ENCODE results near the gene SLC32A1. TPM values are rescaled to one million over a fixed set of nuclear protein-coding genes. Genes with fewer than 3 reads are reported as not detected.

The SLC32A1 gene
- total and polyA plus RNA-seq, 2 of the 13 experiments (the other 11 are each of a cell fraction or from before 2014, with no cell fraction given) = not detected

GRCh38 chr20:38748097-38748860 lies 24.0 kb downstream of the SLC32A1 start, which contains the start of gene ACTR5 (continued):
- TF ChIP-seq STAT6 (CRISPR knock-in tag; IDR thresholded peaks at IDR 0.05; ENCODE audit: borderline replicate concordance) (no peak; the same call in 1 of the 2 replicates), ZNF607 (CRISPR knock-in tag; IDR thresholded peaks at IDR 0.05; ENCODE audit: borderline replicate concordance) (peak; percentile 98), ZNF280D (CRISPR knock-in tag; IDR thresholded peaks at IDR 0.05) (peak; percentile 85), FOXP4 (CRISPR knock-in tag; IDR thresholded peaks at IDR 0.05) (peak; percentile 74), ZZZ3 (CRISPR knock-in tag; IDR thresholded peaks at IDR 0.05; ENCODE audit: borderline replicate concordance) (0 out of 2 replicates have a peak, but pooled peaks have one; percentile 43), AGO2 (optimal IDR thresholded peaks at IDR 0.05; ENCODE audit: low read depth, low read length) (peak; percentile 77), SOX13 (IDR thresholded peaks at IDR 0.05) (no peak; the same call in 1 of the 2 replicates), SOX13 (CRISPR knock-in tag; conservative IDR thresholded peaks at IDR 0.05 in 1 of 2, IDR thresholded peaks at IDR 0.05 in 1 of 2) (peak in 1 of 2 experiments; percentile 51; a peak in 1 of 4 replicates), GLI4 (CRISPR knock-in tag; IDR thresholded peaks at IDR 0.05; ENCODE audit: borderline replicate concordance) (peak; percentile 84; the same call in 1 of the 2 replicates), AKAP8 (CRISPR knock-in tag; IDR thresholded peaks at IDR 0.05) (peak; percentile 89), ATF7-NPFF (CRISPR knock-in tag; IDR thresholded peaks at IDR 0.05; ENCODE audit: low read depth) (peak; percentile 95), SMAD3 (CRISPR knock-in tag; IDR thresholded peaks at IDR 0.05) (0 out of 2 replicates have a peak, but pooled peaks have one; percentile 17), IRF9 (CRISPR knock-in tag; IDR thresholded peaks at IDR 0.05; ENCODE audit: borderline replicate concordance) (peak; percentile 98; the same call in 1 of the 2 replicates), TFE3 (CRISPR knock-in tag; IDR thresholded peaks at IDR 0.05) (0 out of 2 replicates have a peak, but pooled peaks have one; percentile 18), SSRP1 (CRISPR knock-in tag; IDR thresholded peaks at IDR 0.05) (peak; percentile 87; the same call in 1 of the 2 replicates), PLRG1 (conservative IDR thresholded peaks at IDR 0.05) (no peak), ZNF225 (CRISPR knock-in tag; IDR thresholded peaks at IDR 0.05) (peak; percentile 99), HMGA1 (CRISPR knock-in tag; conservative IDR thresholded peaks at IDR 0.05) (no peak)
